ENCODE data around the gene TCERG1L. TPM values are rescaled to one million over a fixed set of nuclear protein-coding genes. Genes with fewer than 3 reads are reported as not detected.

The TCERG1L gene
- total RNA-seq, 4 donors from 2014 or later, result 0.42 to 1.3 TPM; not detected in 2

GRCh38 chr10:131113165-131113564 is 198.4 kb downstream of the TCERG1L start:
- Histone ChIP-seq H3K27ac (no peak overlapping the region), H3K9me3 (peaks cover 0 to 10% (median 0%) of the 10 kb centered on the region in 4 donors), H3K36me3 (no peaks in the 10 kb centered on the region), H3K4me1 (no peaks in the 10 kb centered on the region), H3K27me3 (no peaks in the 10 kb centered on the region), H3K4me3 (no peak overlapping the region)
- 91 to 94% methylated on average over 9 of the region's 9 CpGs for WGBS, 2 donors
- TF ChIP-seq POLR2A (IDR thresholded peaks at IDR 0.05) (no peak), EP300 (IDR thresholded peaks at IDR 0.05) (no peak)
- TF ChIP-seq, protein P1, sequence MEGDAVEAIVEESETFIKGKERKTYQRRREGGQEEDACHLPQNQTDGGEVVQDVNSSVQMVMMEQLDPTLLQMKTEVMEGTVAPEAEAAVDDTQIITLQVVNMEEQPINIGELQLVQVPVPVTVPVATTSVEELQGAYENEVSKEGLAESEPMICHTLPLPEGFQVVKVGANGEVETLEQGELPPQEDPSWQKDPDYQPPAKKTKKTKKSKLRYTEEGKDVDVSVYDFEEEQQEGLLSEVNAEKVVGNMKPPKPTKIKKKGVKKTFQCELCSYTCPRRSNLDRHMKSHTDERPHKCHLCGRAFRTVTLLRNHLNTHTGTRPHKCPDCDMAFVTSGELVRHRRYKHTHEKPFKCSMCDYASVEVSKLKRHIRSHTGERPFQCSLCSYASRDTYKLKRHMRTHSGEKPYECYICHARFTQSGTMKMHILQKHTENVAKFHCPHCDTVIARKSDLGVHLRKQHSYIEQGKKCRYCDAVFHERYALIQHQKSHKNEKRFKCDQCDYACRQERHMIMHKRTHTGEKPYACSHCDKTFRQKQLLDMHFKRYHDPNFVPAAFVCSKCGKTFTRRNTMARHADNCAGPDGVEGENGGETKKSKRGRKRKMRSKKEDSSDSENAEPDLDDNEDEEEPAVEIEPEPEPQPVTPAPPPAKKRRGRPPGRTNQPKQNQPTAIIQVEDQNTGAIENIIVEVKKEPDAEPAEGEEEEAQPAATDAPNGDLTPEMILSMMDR (IDR thresholded peaks at IDR 0.05), result no peak
- DNase-seq (ENCODE audit: low spot score in 2 of 2), result no peak

DNA sequence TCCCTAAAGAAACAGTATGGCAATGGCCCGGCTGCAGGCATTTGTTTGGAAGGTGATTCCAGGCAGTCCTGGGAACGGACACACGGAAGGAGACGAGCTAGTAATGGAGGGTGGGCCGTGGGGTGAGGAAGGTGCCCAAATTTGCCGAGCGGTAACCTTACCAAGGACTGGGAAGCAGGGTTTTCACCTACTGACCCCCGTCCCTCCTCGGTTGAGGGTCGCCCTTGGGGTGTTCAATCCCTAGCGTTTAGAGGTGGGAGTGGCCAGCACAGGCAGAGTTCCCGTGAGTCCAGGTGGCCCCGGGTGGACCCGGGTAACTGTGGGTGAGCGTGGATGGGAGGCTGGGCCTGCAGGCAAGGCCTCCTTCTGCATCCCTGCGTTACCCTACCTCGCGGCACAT is 198.8 kb downstream of the TCERG1L start:
- TF ChIP-seq POLR2A (IDR thresholded peaks at IDR 0.05), result no peak
- TF ChIP-seq, protein P1 (IDR thresholded peaks at IDR 0.05), result no peak
- TF ChIP-seq EP300 (IDR thresholded peaks at IDR 0.05), result no peak
- no peaks in the 10 kb centered on the region for H3K36me3 ChIP-seq
- no peak overlapping the region for H3K4me3 ChIP-seq
- H3K9me3 ChIP-seq, result peaks cover 0 to 14% (median 0%) of the 10 kb centered on the region in 4 donors
- no peak overlapping the region for H3K27ac ChIP-seq
- 89 to 90% methylated on average over 17 to 18 of the region's 18 CpGs for WGBS, 2 donors
- H3K4me1 ChIP-seq, result no peaks in the 10 kb centered on the region
- DNase-seq (ENCODE audit: low spot score in 2 of 2), result no peak
- H3K27me3 ChIP-seq, result no peaks in the 10 kb centered on the region

DNA sequence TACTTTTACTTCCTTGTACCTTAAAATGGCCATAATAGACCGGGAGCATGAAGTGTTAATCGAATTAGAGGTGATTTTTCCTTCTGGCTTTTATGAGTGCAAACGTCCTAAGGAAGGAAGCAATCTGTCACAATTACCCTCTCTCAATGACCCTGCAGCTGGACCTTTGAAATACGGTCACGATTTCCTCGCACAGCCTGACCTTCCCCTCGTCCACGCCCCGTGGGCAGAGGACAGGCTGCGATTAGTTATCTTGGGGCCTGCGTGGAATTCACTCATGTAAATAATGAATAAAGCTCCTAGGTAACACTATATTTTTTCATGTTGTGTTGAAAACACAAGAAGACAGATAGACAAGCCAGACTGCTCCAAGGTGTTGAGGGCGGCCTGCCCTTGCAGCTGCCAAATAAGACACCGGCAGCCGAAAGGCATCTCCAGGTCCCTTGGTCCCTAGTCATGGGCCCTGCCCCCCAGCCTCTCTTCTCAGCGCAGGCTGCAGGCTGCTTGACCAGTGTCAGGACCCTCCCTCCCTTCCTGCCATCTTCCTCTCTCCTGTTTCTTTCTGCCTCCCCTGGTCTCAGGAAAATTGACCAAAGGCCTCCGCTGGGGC is 199.9 kb downstream of the TCERG1L start:
- TF ChIP-seq, protein P1 (IDR thresholded peaks at IDR 0.05), result no peak
- no peak for TF ChIP-seq POLR2A (IDR thresholded peaks at IDR 0.05)
- TF ChIP-seq EP300 (IDR thresholded peaks at IDR 0.05), result no peak
- no peak overlapping the region for H3K4me3 ChIP-seq
- DNase-seq (ENCODE audit: low spot score in 2 of 2), result no peak
- WGBS, 2 donors, result 36 to 43% methylated on average over 16 of the region's 16 CpGs
- H3K4me1 ChIP-seq, result no peaks in the 10 kb centered on the region
- peaks cover 0 to 14% (median 0%) of the 10 kb centered on the region in 4 donors for H3K9me3 ChIP-seq
- H3K36me3 ChIP-seq, result no peaks in the 10 kb centered on the region
- H3K27ac ChIP-seq, result no peak overlapping the region
- no peaks in the 10 kb centered on the region for H3K27me3 ChIP-seq

DNA sequence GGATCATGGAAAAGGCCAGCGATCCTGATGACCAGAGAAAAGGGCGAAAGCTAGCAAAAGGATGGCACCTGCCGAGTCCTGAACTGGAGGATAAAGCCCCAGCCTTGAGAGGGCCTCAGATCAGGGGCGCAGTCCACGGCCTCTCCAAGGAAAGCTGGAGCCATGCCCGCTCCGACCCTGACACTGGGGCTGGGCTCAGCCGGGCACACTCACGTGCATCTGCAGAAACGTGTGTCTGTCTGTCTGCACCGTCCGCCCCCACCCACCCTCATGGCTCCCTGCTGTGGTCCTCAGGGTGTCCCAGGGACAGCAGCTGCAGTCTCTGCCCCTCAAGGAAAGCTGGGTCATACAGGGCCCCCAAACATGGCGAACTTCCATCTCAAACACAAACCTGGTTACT is 200.5 kb downstream of the TCERG1L start:
- Histone ChIP-seq H3K4me1 (no peaks in the 10 kb centered on the region), H3K27ac (no peak overlapping the region), H3K9me3 (peaks cover 0 to 18% (median 0%) of the 10 kb centered on the region in 4 donors), H3K27me3 (no peaks in the 10 kb centered on the region), H3K36me3 (no peaks in the 10 kb centered on the region), H3K4me3 (no peak overlapping the region)
- no peak for DNase-seq (ENCODE audit: low spot score in 2 of 2)
- 82 to 86% methylated on average over 9 to 13 of the region's 13 CpGs for WGBS, 2 donors
- TF ChIP-seq, protein P1 (IDR thresholded peaks at IDR 0.05), result no peak
- TF ChIP-seq POLR2A (IDR thresholded peaks at IDR 0.05) (no peak), EP300 (IDR thresholded peaks at IDR 0.05) (no peak)

GRCh38 chr10:131110241-131110783 is 201.2 kb downstream of the TCERG1L start:
- TF ChIP-seq, protein P1 (IDR thresholded peaks at IDR 0.05), result no peak
- no peak for TF ChIP-seq EP300 (IDR thresholded peaks at IDR 0.05)
- TF ChIP-seq POLR2A (IDR thresholded peaks at IDR 0.05), result no peak
- H3K4me3 ChIP-seq, result no peak overlapping the region
- no peaks in the 10 kb centered on the region for H3K27me3 ChIP-seq
- no peak overlapping the region for H3K27ac ChIP-seq
- H3K4me1 ChIP-seq, result no peaks in the 10 kb centered on the region
- 76 to 87% methylated on average over 10 to 11 of the region's 11 CpGs for WGBS, 2 donors
- no peaks in the 10 kb centered on the region for H3K36me3 ChIP-seq
- H3K9me3 ChIP-seq, result peaks cover 0 to 18% (median 0%) of the 10 kb centered on the region in 4 donors
- no peak for DNase-seq (ENCODE audit: low spot score in 2 of 2)

All from tibial nerve (tissue), 4 donors.